ENCODE data around the gene OR2K2. TPM values are rescaled to one million over a fixed set of nuclear protein-coding genes. Genes with fewer than 3 reads are reported as not detected.

Gene OR2K2
- total and polyA plus RNA-seq, 9 of the 15 experiments (the other 6 are each of a cell fraction or from before 2014, with no cell fraction given): not detected

GRCh38 chr9:111356481-111357244 is 26.6 kb upstream of the OR2K2 start:
- no peak overlapping the region for H2AFZ ChIP-seq (ENCODE audit: low read depth, low read length)
- in situ Hi-C loops (cut with MboI): no loop called here
- no peak overlapping the region for H3K4me2 ChIP-seq (ENCODE audit: insufficient read depth, low read length)
- intact Hi-C loops (cut with micrococcal nuclease): no loop called here
- ChIA-PET CTCF (ENCODE audit: low intra/inter-chr PET ratio) (no interaction called here), POLR2A (interaction anchor here (0.6 kb wide), 2 partner anchors 16 to 218 kb away, joined by 3 read pairs; no protein-coding TSS in a partner anchor)
- H3K9me1 ChIP-seq (ENCODE audit: control insufficient read depth, insufficient read depth, low read length): no peaks in the 10 kb centered on the region
- no peaks in the 10 kb centered on the region for H3K79me2 ChIP-seq (ENCODE audit: control insufficient read depth, insufficient read depth, low read length)
- BruUV-seq (replicated peaks): TSS peak; percentile 25
- peak; percentile 17 for TF ChIP-seq PRDM10 (IDR thresholded peaks at IDR 0.05; ENCODE audit: partially characterized antibody)
- peak; percentile 66 for TF ChIP-seq FOSL1 (tag; conservative IDR thresholded peaks at IDR 0.05)
- TF ChIP-seq HOMEZ (CRISPR knock-in tag; IDR thresholded peaks at IDR 0.05): no peak
- no peak for TF ChIP-seq DLX4 (CRISPR knock-in tag; IDR thresholded peaks at IDR 0.05)
- no peak for TF ChIP-seq SMAD3 (CRISPR knock-in tag; conservative IDR thresholded peaks at IDR 0.05)
- no peak for TF ChIP-seq NR3C1 (CRISPR knock-in tag; IDR thresholded peaks at IDR 0.05)
- no peak for TF ChIP-seq SREBF1 (IDR thresholded peaks at IDR 0.05; ENCODE audit: borderline replicate concordance, low read depth, low read length)
- TF ChIP-seq RAD51 (IDR thresholded peaks at IDR 0.05; ENCODE audit: borderline replicate concordance, low read depth): no peak
- no peaks in the 10 kb centered on the region for H4K20me1 ChIP-seq (replicated peaks; ENCODE audit: control insufficient read depth, insufficient read depth, low read length)
- H3K4me1 ChIP-seq (replicated peaks in 1 of 2; ENCODE audit: control insufficient read depth in 2 of 2, insufficient read depth in 2 of 2, low read length in 2 of 2): no peaks in the 10 kb centered on the region
- no peak overlapping the region for H3K27ac ChIP-seq (ENCODE audit: extremely low read depth, low read depth, low read length)
- H3K27me3 ChIP-seq (ENCODE audit: control insufficient read depth in 2 of 2, insufficient read depth in 2 of 2, low read length in 2 of 2): no peaks in the 10 kb centered on the region
- ATAC-seq (peak; percentile 16; the same call in 2 of the 3 replicates), DNase-seq (ENCODE audit: extremely low read depth in 1 of 4, low spot score in 3 of 4) (peak in 2 of 4 experiments; percentile 6 to 7), FAIRE-seq (no peak)
- H3K36me3 ChIP-seq (ENCODE audit: control insufficient read depth, insufficient read depth, low read length): peaks cover 12% of the 10 kb centered on the region; the same call in 2 of the 3 replicates
- no peak overlapping the region for H3K4me3 ChIP-seq
- WGBS (ENCODE audit: insufficient coverage, low coverage, missing lambda C conversion rate): 62% methylated on average over 9 of the region's 11 CpGs
- H3K9me3 ChIP-seq (replicated peaks; ENCODE audit: control insufficient read depth, insufficient read depth, low read depth, low read length): no peaks in the 10 kb centered on the region
- H3K9ac ChIP-seq (ENCODE audit: insufficient read depth in 1 of 2, low read depth in 2 of 2, low read length in 2 of 2): no peak overlapping the region

Measured in K562 (cell line).